GM21381 (cell line): ENCODE results near the gene MUS81.

Source experiments
- ATAC-seq: cut with Tn5 transposase; IDR thresholded peaks from one replicate; pipeline ENCODE4 v1.9.1; 2021; ENCODE audit warnings: mild to moderate bottlenecking, moderate library complexity; ENCODE audit not compliant: unreplicated experiment

The MUS81 gene

GRCh38 chr11:65911682-65912568 lies 51.7 kb downstream of the MUS81 start:
- ATAC-seq: no peak

GRCh38 chr11:65912845-65913244 lies 52.6 kb downstream of the MUS81 start:
- ATAC-seq: no peak

GRCh38 chr11:65915101-65915820 lies 55.0 kb downstream of the MUS81 start:
- no peak for ATAC-seq

GRCh38 chr11:65915821-65916251 lies 55.6 kb downstream of the MUS81 start:
- no peak for ATAC-seq
